GM21723 (cell line): ENCODE results near the gene SERPINA4.
"Not testable (repeated sequence)": the region's sequence is repeated elsewhere in the genome, so short reads cannot be mapped to it uniquely, and the experiment has no call there.

Source experiments
- ATAC-seq: cut with Tn5 transposase; IDR thresholded peaks from one replicate; pipeline ENCODE4 v1.9.1; 2021; ENCODE audit warnings: mild to moderate bottlenecking, moderate library complexity; ENCODE audit not compliant: unreplicated experiment

SERPINA4 gene

GRCh38 chr14:94588311-94588710 lies 27.1 kb downstream of the SERPINA4 start:
- ATAC-seq: no peak

- ATAC-seq: no peak
These were observed 29.8 kb downstream of the SERPINA4 start for GRCh38 chr14:94591073-94591472.

- ATAC-seq: no peak
These were observed 30.6 kb downstream of the SERPINA4 start for GRCh38 chr14:94591871-94592270.

GRCh38 chr14:94592457-94592856 lies 31.2 kb downstream of the SERPINA4 start:
- no peak for ATAC-seq

GRCh38 chr14:94593376-94593748 lies 32.1 kb downstream of the SERPINA4 start:
- no peak for ATAC-seq

- ATAC-seq: no peak
These were observed 32.6 kb downstream of the SERPINA4 start for GRCh38 chr14:94593749-94594431.

DNA sequence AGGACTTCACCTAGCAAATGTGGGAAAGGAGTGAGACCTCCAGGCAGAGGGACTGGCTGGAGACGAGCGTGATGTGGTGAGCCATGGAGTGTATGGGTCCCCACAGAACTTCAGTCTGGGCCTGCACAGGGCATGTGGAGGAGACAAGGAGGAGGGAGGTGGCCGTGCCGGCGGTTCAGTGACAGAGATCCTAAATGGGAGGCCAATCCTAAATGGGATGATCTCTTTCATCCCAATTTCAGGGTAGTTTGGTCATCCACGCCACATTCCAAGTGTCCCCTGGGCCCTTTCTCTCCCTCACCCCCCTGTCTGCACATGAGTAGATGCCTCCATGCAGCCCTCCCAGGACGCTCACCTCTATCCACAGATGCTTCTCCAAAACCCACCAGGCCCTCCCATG lies 33.2 kb downstream of the SERPINA4 start:
- ATAC-seq: no peak

GRCh38 chr14:94595912-94596311 lies 34.7 kb downstream of the SERPINA4 start:
- no peak for ATAC-seq

DNA sequence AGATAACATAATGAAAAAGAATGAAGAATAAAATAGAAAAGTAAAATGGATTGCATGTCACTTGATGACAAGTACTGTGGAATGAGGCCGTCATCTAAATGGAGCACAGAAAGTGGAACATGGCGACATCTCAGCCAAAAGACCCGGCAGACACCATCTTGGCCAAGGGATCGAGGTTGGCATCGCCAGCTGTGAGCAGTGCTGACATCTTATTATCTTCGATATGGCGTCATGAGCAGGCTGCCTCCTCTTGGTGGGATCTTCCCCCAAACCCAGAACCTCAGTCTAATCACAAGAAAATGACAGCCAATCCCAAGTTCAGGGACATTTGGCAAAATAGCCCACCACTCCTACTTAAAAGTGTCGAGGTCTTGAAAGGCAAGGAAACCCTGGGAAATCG lies 35.1 kb downstream of the SERPINA4 start:
- ATAC-seq: no peak

DNA sequence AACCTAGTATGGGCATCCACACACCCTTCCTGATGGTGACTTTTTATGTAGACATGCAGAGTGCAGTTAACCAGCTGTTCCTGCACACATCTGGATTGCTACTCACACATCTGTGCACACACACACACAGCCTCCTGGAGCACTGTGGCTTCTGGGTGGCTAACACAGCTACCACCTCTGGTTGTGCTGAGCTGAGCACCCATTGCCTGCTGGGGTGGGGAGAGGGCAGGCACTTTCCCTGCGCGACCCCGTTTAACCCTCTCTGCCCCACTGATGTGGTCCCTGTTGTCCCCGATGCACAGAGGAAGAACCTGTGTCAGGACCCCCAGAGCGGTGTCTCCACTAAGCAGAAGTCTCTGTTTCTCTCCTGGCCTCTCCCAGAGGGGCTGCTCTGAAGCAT lies 36.5 kb downstream of the SERPINA4 start:
- ATAC-seq: no peak

DNA sequence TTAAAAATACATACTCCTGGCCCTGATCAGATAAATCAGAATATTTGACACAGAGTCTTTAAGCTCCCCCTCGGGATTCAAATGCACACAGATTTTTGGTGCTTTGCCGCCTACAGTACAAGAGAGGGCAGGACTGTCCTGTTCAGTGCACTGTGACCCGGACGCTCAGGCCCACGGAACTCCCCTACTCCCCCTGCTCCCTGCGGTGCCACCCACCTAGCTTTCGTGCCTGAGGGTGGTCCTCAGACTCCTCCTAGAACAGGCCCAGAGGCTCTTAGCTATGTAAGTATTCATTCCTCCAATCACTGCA lies 37.2 kb downstream of the SERPINA4 start:
- no peak for ATAC-seq

DNA sequence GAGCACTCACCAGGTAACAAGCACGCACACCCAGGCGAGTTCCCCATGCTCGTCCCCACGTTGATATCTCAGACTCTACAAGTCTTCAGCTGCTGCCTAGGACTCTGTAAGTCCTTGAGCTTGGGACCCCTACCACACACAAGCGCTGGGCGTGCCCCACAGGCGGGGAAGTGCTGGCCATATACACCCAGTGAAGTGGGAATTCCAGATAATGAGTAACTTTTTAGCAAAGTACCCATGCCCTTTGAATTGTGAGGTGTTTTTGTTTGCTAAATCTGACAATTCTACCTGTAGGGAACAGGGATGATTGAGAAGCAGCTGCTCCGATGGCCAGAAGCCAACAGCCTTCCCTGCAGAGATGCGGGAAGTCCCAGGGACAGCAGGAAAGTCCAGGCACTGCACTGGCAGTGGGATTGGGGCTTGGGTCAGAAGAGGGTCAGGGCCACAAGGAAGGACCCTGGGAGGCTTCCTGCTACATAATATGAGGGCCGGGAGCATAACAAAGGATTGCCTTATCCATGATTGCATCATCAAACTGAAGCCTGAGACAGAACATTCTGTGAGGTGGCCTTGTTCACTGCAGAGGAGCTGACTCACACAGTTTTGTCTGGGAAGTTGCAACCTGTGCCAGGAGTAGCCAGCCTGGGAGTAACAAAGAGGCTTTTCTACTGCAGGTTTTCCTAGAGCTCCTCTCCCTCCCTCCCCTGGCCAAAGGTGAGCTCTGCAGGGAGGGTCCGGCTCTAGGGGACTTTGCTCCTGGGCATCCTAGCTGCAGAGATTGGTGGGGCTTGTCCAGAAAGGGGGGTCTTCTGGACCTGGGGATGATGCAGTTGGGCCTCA lies 37.8 kb downstream of the SERPINA4 start:
- no peak for ATAC-seq

DNA sequence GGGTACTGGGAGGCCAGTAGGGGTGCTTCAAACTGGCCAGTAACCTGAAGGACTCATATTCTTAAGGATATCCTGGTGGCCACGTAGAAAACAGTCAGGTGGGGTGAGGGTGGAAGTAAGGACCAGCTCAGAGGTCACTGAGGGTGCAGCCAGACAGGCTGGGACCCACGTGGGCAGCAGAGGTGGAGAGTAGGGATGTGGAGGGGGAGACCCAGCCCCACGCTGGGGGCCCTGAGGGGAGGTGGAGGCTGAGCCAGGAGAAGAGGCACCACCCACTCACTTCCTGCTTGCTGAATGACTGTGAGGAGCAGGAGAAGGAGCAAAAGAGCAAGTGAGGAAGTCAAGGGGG lies 38.4 kb downstream of the SERPINA4 start:
- ATAC-seq: no peak

DNA sequence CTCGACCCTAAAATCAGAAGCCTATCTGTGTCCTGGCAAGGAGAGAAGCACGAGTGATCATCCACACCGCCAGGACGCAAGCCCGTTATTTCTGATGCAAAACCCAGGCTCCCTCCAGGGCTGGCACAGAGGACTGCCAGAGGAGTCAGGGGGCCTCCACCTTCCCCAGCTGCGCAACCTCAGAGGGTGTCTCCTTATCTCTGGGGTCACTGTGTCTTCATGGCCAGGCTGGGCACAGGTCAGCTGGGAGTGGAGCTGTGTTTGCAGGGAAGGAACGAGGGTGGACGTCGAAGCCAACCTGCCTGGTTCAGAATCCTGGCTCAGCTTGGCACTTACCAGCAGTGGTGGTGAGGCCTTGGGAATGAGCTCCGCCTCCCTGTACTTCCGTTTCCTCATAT lies 38.9 kb downstream of the SERPINA4 start:
- ATAC-seq: no peak

GRCh38 chr14:94601884-94602391 lies 40.7 kb downstream of the SERPINA4 start:
- ATAC-seq: no peak

GRCh38 chr14:94602722-94603121 lies 41.5 kb downstream of the SERPINA4 start:
- ATAC-seq: no peak

DNA sequence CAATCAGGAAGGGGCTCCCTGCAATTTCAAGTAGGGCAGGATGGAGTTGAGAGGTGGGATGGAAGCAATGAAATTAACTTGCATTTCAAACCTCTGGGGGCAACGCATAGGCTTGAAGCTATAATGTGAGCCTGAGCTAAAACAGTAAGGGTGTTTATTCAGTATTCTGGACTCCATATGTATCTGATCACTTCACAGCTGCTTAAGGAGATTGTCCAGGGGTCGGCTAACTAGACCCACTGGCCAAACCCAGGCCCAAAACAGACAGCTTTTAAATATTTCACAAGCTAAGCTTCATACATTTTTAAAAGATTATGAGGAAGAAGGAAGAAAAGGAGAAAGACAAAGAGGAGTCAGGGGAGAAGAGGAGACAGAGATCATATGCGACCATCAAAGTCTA lies 44.1 kb downstream of the SERPINA4 start:
- ATAC-seq: no peak

GRCh38 chr14:94608966-94609365 lies 47.7 kb downstream of the SERPINA4 start:
- ATAC-seq: not testable (repeated sequence)

- ATAC-seq: no peak
These were observed 49.9 kb downstream of the SERPINA4 start for GRCh38 chr14:94611179-94611578.

GRCh38 chr14:94612174-94612573 lies 50.9 kb downstream of the SERPINA4 start, which contains the start of gene SERPINA3:
SERPINA3 (plus strand) TSS chr14:94612391; CDS start chr14:94614442, 2,051 bp downstream.
- ATAC-seq: no peak

DNA sequence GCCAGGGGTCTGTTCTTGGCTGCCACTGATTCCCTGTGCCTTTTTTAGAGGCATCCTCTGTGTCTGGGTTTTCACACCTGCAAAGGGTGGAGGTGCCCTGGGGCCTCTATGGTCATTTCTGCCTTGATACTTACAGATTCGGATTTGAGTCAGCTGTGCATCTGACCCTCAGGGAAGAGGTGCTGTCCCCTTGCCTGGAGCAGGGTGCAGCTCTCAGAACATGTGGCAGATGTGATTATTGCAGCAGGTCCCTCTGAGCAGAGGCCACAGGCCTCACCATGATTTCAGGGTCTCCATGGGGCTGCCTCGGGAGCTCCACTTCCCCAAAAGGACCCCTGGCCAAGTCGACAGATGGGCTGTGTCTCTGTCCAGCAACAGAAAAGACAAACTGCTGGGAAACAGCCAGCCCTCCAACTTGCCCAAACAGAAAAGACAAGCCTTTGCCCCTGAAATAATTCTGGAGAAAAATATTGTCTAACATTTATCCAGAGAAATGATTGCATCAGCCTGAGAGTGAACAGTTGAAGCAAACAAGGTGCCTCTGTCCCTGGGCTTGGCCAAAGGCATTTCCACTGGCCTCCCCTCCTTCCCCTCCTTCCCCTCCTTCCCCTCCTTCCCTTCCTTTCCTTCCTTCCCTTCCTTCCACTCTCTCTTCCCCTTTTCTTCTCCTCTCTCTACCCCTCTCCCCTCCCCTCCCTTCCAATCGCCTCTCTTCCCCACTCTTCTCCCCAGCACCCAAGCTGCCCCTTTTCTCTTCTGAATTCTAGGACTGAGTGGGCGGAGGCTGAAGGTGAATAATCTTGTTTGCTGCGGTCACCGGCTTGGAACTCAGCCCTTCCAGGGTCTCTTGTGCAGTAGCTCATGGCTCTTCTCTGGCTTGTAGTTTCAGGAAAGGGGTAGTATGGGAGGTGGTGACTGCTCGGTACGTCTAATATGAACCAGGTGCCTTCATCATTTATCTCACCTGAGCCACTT lies 51.6 kb downstream of the SERPINA4 start:
- no peak for ATAC-seq
